Measurements from ENCODE around the gene TCEA2. TPM values are rescaled to one million over a fixed set of nuclear protein-coding genes. Genes with fewer than 3 reads are reported as not detected.

The TCEA2 gene
- total and polyA plus RNA-seq, 2 of the 13 experiments (the other 11 are each of a cell fraction or from before 2014, with no cell fraction given), result 28.1 to 33.7 TPM

DNA sequence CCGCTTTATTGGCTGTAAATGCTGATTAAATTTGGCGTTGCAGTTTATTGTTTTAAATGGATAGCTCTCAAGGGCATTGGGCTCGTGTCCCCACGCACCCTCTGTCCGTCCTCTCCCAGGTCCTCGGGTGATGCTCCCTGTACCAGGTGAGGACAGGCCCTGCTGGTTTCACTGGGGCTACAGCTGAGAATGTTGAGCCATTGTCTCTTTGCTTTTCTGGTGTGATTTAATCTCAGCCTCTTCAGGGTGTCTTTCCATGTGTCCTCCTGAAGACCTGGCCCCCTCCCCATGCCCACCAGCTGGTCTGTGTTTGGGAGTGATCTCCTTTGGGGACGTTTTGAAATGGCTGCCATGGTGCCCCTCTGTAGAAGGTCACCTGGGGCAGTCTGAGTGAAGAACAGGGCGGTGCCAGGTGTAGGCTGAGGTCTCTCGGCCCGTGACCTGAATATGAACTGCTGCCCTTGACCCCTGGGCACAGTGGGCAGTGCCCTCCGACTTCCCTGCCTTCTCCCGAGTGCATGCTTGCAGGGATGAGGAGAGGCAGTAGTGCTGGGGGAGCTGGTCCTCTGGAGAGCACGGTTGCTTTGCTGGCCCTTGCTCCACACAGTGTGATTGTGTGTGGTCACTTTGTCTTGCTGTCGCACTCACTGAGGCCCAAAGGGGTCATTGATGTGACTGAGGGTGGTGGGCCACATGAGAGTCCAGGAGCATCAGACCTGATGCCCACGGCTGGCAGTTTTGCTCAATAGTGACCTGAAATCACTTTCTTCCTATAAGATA lies 39.4 kb upstream of the TCEA2 start (continued):
- TF ChIP-seq ZNF331 (CRISPR knock-in tag; IDR thresholded peaks at IDR 0.05), result no peak
- TF ChIP-seq ZKSCAN1 (IDR thresholded peaks at IDR 0.05; ENCODE audit: low read length), result no peak
- TF ChIP-seq, protein P1, sequence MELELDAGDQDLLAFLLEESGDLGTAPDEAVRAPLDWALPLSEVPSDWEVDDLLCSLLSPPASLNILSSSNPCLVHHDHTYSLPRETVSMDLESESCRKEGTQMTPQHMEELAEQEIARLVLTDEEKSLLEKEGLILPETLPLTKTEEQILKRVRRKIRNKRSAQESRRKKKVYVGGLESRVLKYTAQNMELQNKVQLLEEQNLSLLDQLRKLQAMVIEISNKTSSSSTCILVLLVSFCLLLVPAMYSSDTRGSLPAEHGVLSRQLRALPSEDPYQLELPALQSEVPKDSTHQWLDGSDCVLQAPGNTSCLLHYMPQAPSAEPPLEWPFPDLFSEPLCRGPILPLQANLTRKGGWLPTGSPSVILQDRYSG (CRISPR knock-in tag; IDR thresholded peaks at IDR 0.05), result no peak
- TF ChIP-seq ZEB1 (IDR thresholded peaks at IDR 0.05; ENCODE audit: insufficient replicate concordance, low read depth), result no peak
- TF ChIP-seq, protein P2, sequence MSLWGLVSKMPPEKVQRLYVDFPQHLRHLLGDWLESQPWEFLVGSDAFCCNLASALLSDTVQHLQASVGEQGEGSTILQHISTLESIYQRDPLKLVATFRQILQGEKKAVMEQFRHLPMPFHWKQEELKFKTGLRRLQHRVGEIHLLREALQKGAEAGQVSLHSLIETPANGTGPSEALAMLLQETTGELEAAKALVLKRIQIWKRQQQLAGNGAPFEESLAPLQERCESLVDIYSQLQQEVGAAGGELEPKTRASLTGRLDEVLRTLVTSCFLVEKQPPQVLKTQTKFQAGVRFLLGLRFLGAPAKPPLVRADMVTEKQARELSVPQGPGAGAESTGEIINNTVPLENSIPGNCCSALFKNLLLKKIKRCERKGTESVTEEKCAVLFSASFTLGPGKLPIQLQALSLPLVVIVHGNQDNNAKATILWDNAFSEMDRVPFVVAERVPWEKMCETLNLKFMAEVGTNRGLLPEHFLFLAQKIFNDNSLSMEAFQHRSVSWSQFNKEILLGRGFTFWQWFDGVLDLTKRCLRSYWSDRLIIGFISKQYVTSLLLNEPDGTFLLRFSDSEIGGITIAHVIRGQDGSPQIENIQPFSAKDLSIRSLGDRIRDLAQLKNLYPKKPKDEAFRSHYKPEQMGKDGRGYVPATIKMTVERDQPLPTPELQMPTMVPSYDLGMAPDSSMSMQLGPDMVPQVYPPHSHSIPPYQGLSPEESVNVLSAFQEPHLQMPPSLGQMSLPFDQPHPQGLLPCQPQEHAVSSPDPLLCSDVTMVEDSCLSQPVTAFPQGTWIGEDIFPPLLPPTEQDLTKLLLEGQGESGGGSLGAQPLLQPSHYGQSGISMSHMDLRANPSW (CRISPR knock-in tag; IDR thresholded peaks at IDR 0.05; ENCODE audit: borderline replicate concordance), result no peak
- TF ChIP-seq HMGA1 (CRISPR knock-in tag; conservative IDR thresholded peaks at IDR 0.05), result no peak
- TF ChIP-seq, protein P3, sequence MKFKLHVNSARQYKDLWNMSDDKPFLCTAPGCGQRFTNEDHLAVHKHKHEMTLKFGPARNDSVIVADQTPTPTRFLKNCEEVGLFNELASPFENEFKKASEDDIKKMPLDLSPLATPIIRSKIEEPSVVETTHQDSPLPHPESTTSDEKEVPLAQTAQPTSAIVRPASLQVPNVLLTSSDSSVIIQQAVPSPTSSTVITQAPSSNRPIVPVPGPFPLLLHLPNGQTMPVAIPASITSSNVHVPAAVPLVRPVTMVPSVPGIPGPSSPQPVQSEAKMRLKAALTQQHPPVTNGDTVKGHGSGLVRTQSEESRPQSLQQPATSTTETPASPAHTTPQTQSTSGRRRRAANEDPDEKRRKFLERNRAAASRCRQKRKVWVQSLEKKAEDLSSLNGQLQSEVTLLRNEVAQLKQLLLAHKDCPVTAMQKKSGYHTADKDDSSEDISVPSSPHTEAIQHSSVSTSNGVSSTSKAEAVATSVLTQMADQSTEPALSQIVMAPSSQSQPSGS (CRISPR knock-in tag; IDR thresholded peaks at IDR 0.05), result no peak
- TF ChIP-seq, protein P4, sequence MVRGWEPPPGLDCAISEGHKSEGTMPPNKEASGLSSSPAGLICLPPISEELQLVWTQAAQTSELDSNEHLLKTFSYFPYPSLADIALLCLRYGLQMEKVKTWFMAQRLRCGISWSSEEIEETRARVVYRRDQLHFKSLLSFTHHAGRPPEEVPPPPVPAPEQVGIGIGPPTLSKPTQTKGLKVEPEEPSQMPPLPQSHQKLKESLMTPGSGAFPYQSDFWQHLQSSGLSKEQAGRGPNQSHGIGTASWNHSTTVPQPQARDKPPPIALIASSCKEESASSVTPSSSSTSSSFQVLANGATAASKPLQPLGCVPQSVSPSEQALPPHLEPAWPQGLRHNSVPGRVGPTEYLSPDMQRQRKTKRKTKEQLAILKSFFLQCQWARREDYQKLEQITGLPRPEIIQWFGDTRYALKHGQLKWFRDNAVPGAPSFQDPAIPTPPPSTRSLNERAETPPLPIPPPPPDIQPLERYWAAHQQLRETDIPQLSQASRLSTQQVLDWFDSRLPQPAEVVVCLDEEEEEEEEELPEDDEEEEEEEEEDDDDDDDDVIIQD (CRISPR knock-in tag; IDR thresholded peaks at IDR 0.05; ENCODE audit: low read depth), result no peak
- no peak for TF ChIP-seq HNRNPUL1 (IDR thresholded peaks at IDR 0.05; ENCODE audit: low read depth, low read length)
- no peak for TF ChIP-seq NFE2L2 (IDR thresholded peaks at IDR 0.05; ENCODE audit: low read length)
- no peak for TF ChIP-seq RFX5 (IDR thresholded peaks at IDR 0.05; ENCODE audit: low read depth, low read length)
- TF ChIP-seq, protein P5, sequence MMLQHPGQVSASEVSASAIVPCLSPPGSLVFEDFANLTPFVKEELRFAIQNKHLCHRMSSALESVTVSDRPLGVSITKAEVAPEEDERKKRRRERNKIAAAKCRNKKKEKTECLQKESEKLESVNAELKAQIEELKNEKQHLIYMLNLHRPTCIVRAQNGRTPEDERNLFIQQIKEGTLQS (CRISPR knock-in tag; IDR thresholded peaks at IDR 0.05), result no peak; the same call in 1 of the 2 replicates
- TF ChIP-seq ZSCAN31 (CRISPR knock-in tag; IDR thresholded peaks at IDR 0.05; ENCODE audit: low read depth), result no peak
- no peak for TF ChIP-seq RNF2 (conservative IDR thresholded peaks at IDR 0.05; ENCODE audit: low read depth)
- TF ChIP-seq SMC3 (IDR thresholded peaks at IDR 0.05; ENCODE audit: low read length), result no peak
- no peak for TF ChIP-seq GZF1 (CRISPR knock-in tag; IDR thresholded peaks at IDR 0.05)
- no peak for TF ChIP-seq SMARCC2 (IDR thresholded peaks at IDR 0.05)
- no peak for TF ChIP-seq TBP (CRISPR knock-in tag; IDR thresholded peaks at IDR 0.05)
- TF ChIP-seq AKAP8 (CRISPR knock-in tag; IDR thresholded peaks at IDR 0.05), result no peak
- no peak for TF ChIP-seq NKX3-1 (CRISPR knock-in tag; IDR thresholded peaks at IDR 0.05)
- TF ChIP-seq HOXA9 (CRISPR knock-in tag; IDR thresholded peaks at IDR 0.05; ENCODE audit: borderline replicate concordance), result no peak
- no peak for TF ChIP-seq ZNF605 (CRISPR knock-in tag; IDR thresholded peaks at IDR 0.05)
- TF ChIP-seq EHMT2 (IDR thresholded peaks at IDR 0.05; ENCODE audit: borderline replicate concordance, low read depth, low read length), result no peak
- TF ChIP-seq, protein P6, sequence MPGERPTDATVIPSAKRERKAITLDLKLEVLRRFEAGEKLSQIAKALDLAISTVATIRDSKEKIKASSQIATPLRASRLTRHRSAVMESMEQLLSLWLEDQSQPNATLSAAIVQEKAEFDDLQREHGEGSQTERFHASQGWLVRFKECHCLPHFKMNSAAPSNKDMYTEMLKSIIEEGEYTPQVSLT (CRISPR knock-in tag; IDR thresholded peaks at IDR 0.05; ENCODE audit: borderline replicate concordance, low read depth), result no peak
- no peak for TF ChIP-seq NCOA5 (CRISPR knock-in tag; IDR thresholded peaks at IDR 0.05)
